ENCODE data around the gene FADS6. TPM values are rescaled to one million over a fixed set of nuclear protein-coding genes. Genes with fewer than 3 reads are reported as not detected.

The FADS6 gene
- polyA plus RNA-seq, 6 donors from 2014 or later: not detected

DNA sequence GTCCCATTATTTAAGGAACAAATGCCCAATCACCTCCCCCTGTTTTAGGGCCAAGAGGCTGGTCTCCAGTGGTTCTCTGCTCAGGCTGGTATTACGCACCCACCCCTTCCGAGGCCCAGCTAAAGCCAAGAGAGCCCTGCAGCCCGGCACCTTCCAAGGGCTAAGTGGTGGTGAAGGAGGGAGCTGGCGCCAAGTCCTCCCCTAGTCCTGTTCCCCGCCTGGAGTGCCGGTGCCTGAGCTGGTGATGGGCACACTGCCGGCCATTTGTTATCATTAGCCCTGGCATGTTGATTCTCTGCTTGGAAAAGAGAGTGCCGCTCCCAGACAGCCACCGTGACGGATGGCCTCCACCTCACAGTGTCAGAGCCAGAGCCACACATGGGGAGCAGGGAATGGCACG, 65.6 kb downstream of the FADS6 start:
- Mint-ChIP-seq H3K27me3 (no peaks in the 10 kb centered on the region), H3K36me3 (no peaks in the 10 kb centered on the region)

More for the DNA sequence above, 65.6 kb downstream of the FADS6 start:
- DNase-seq (no peak), ATAC-seq (ENCODE audit: low read depth in 2 of 2) (no peak)
- no peak overlapping the region for H3K27ac Mint-ChIP-seq
- peak overlapping the region in 1 of 8 donors; percentile 25 for H3K4me3 Mint-ChIP-seq
- H3K4me1 Mint-ChIP-seq: peaks cover 8 to 10% (median 8%) of the 10 kb centered on the region in 3 donors
- no peaks in the 10 kb centered on the region for H3K9me3 Mint-ChIP-seq

Other genes with a start within 250 kb of the FADS6 start
- 1 to 10 TPM in 2 of 6 donors, under 1 TPM in 4; 0.22 to 3.2 (median 0.43) TPM for gene CD300LF, start 180.7 kb downstream of the FADS6 start, polyA plus RNA-seq (ENCODE audit: low read depth in 6 of 6)
- 10 to 100 TPM; 49.2 to 85.5 (median 56.4) TPM for gene RAB37, start 156.4 kb downstream of the FADS6 start, polyA plus RNA-seq (ENCODE audit: low read depth in 6 of 6)
- gene NHERF1, start 145.0 kb downstream of the FADS6 start, polyA plus RNA-seq (ENCODE audit: low read depth in 6 of 6): 100 to 1,000 TPM in 3 of 6 donors, 10 to 100 TPM in 3; 66.4 to 122 (median 95.9) TPM
- 10 to 100 TPM in 5 of 6 donors, 1 to 10 TPM in 1; 9.6 to 29.0 (median 15.6) TPM for gene NAT9, start 117.3 kb downstream of the FADS6 start, polyA plus RNA-seq (ENCODE audit: low read depth in 6 of 6)
- gene GRIN2C, start 33.7 kb downstream of the FADS6 start, polyA plus RNA-seq (ENCODE audit: low read depth in 6 of 6): under 1 TPM in 2 of 6 donors, not detected in 4; 0.04 to 0.05 TPM
- 1 to 10 TPM in 5 of 6 donors, not detected in 1; 1.2 to 6.1 (median 3.9) TPM for gene FDXR, start 20.6 kb downstream of the FADS6 start, polyA plus RNA-seq (ENCODE audit: low read depth in 6 of 6)
- gene USH1G, start 29.6 kb upstream of the FADS6 start, polyA plus RNA-seq (ENCODE audit: low read depth in 6 of 6): not detected
- not detected for gene OTOP2, start 30.6 kb upstream of the FADS6 start, polyA plus RNA-seq (ENCODE audit: low read depth in 6 of 6)
- gene OTOP3, start 42.3 kb upstream of the FADS6 start, polyA plus RNA-seq (ENCODE audit: low read depth in 6 of 6): not detected
- under 1 TPM in 2 of 6 donors, not detected in 4; 0.08 to 0.23 TPM for gene HID1, start 79.1 kb upstream of the FADS6 start, polyA plus RNA-seq (ENCODE audit: low read depth in 6 of 6)
- not detected for gene CDR2L, start 94.0 kb upstream of the FADS6 start, polyA plus RNA-seq (ENCODE audit: low read depth in 6 of 6)
- gene MRPL58, start 119.0 kb upstream of the FADS6 start, polyA plus RNA-seq (ENCODE audit: low read depth in 6 of 6): 10 to 100 TPM; 32.4 to 47.3 (median 39.6) TPM
- 100 to 1,000 TPM; 191 to 306 (median 269) TPM for gene ATP5PD, start 153.3 kb upstream of the FADS6 start, polyA plus RNA-seq (ENCODE audit: low read depth in 6 of 6)
- gene KCTD2, start 153.6 kb upstream of the FADS6 start, polyA plus RNA-seq (ENCODE audit: low read depth in 6 of 6): 1 to 10 TPM; 2.9 to 9.8 (median 4.8) TPM
- 1 to 10 TPM; 1.1 to 4.0 (median 2.1) TPM for gene SLC16A5, start 194.3 kb upstream of the FADS6 start, polyA plus RNA-seq (ENCODE audit: low read depth in 6 of 6)
- gene ARMC7, start 216.3 kb upstream of the FADS6 start, polyA plus RNA-seq (ENCODE audit: low read depth in 6 of 6): 1 to 10 TPM; 2.0 to 6.0 (median 4.5) TPM
- gene NT5C, start 238.1 kb upstream of the FADS6 start, polyA plus RNA-seq (ENCODE audit: low read depth in 6 of 6): 100 to 1,000 TPM in 3 of 6 donors, 10 to 100 TPM in 3; 85.0 to 136 (median 111) TPM